ENCODE results near the gene FHIP1A. TPM values are rescaled to one million over a fixed set of nuclear protein-coding genes. Genes with fewer than 3 reads are reported as not detected.

The FHIP1A gene
- total RNA-seq, 1 donor from 2014 or later: 13.9 TPM

- H3K9me3 Mint-ChIP-seq: no peaks in the 10 kb centered on the region
- no peaks in the 10 kb centered on the region for H3K36me3 Mint-ChIP-seq
- peaks cover 31% of the 10 kb centered on the region for H3K27me3 Mint-ChIP-seq (ENCODE audit: low read depth)
- H3K4me1 Mint-ChIP-seq: peaks cover 34% of the 10 kb centered on the region
- no peak for TF ChIP-seq CTCF (IDR thresholded peaks at IDR 0.05; ENCODE audit: unreplicated experiment)
- peak in 1 of 2 experiments; percentile 49 for DNase-seq (ENCODE audit: low spot score in 2 of 2, unreplicated experiment in 2 of 2)
- H3K4me3 Mint-ChIP-seq: peak overlapping the region; percentile 86
- H3K27ac Mint-ChIP-seq: peak overlapping the region; percentile 97
Measured at GRCh38 chr4:151409470-151410313, 716 bp downstream of the FHIP1A start.

GRCh38 chr4:151415978-151416377, 7.0 kb downstream of the FHIP1A start:
- Mint-ChIP-seq H3K4me1 (peaks cover 16% of the 10 kb centered on the region), H3K4me3 (no peak overlapping the region), H3K36me3 (no peaks in the 10 kb centered on the region), H3K27ac (peak overlapping the region; percentile 50), H3K9me3 (peaks cover 4% of the 10 kb centered on the region), H3K27me3 (ENCODE audit: low read depth) (no peaks in the 10 kb centered on the region)
- TF ChIP-seq CTCF (IDR thresholded peaks at IDR 0.05; ENCODE audit: unreplicated experiment): no peak
- no peak for DNase-seq (ENCODE audit: low spot score in 2 of 2, unreplicated experiment in 2 of 2)

GRCh38 chr4:151417164-151417571, 8.2 kb downstream of the FHIP1A start:
- TF ChIP-seq CTCF (IDR thresholded peaks at IDR 0.05; ENCODE audit: unreplicated experiment): no peak
- Mint-ChIP-seq H3K4me3 (no peak overlapping the region), H3K27me3 (ENCODE audit: low read depth) (no peaks in the 10 kb centered on the region), H3K4me1 (peaks cover 10% of the 10 kb centered on the region), H3K36me3 (no peaks in the 10 kb centered on the region), H3K9me3 (peaks cover 4% of the 10 kb centered on the region), H3K27ac (no peak overlapping the region)
- DNase-seq (ENCODE audit: low spot score in 2 of 2, unreplicated experiment in 2 of 2): no peak

GRCh38 chr4:151417766-151418376, 8.9 kb downstream of the FHIP1A start:
- Mint-ChIP-seq H3K9me3 (peaks cover 4% of the 10 kb centered on the region), H3K36me3 (no peaks in the 10 kb centered on the region), H3K4me3 (no peak overlapping the region), H3K27me3 (ENCODE audit: low read depth) (no peaks in the 10 kb centered on the region), H3K4me1 (peaks cover 10% of the 10 kb centered on the region), H3K27ac (no peak overlapping the region)
- no peak for DNase-seq (ENCODE audit: low spot score in 2 of 2, unreplicated experiment in 2 of 2)
- no peak for TF ChIP-seq CTCF (IDR thresholded peaks at IDR 0.05; ENCODE audit: unreplicated experiment)

- Mint-ChIP-seq H3K27ac (no peak overlapping the region), H3K36me3 (no peaks in the 10 kb centered on the region), H3K4me1 (peaks cover 10% of the 10 kb centered on the region), H3K9me3 (peaks cover 4% of the 10 kb centered on the region), H3K4me3 (no peak overlapping the region), H3K27me3 (ENCODE audit: low read depth) (no peaks in the 10 kb centered on the region)
- no peak for DNase-seq (ENCODE audit: low spot score in 2 of 2, unreplicated experiment in 2 of 2)
- TF ChIP-seq CTCF (IDR thresholded peaks at IDR 0.05; ENCODE audit: unreplicated experiment): no peak
Measured at GRCh38 chr4:151418385-151418784, 9.4 kb downstream of the FHIP1A start.

Measured in mesothelial cell of epicardium (in vitro differentiated cells).